Rectal smooth muscle tissue (tissue), 1 donor: ENCODE measurements around the gene MARK3.
"Not testable (repeated sequence)": the region's sequence is repeated elsewhere in the genome, so short reads cannot be mapped to it uniquely, and the experiment has no call there.

ENCODE experiments used
- H3K27ac ChIP-seq: one replicate; pipeline ENCODE4 v1.7.0; 2013; ENCODE audit warnings: low read depth, low read length, inconsistent platforms
- H3K27me3 ChIP-seq: one replicate; pipeline ENCODE4 v1.7.0; 2013; ENCODE audit warnings: low read length; ENCODE audit not compliant: control insufficient read depth, insufficient read depth
- H3K36me3 ChIP-seq: one replicate; pipeline ENCODE4 v1.7.0; 2013; ENCODE audit warnings: low read length; ENCODE audit not compliant: control insufficient read depth, insufficient read depth
- H3K4me1 ChIP-seq: one replicate; pipeline ENCODE4 v1.7.0; 2013; ENCODE audit warnings: low read length; ENCODE audit not compliant: control insufficient read depth, insufficient read depth
- H3K4me3 ChIP-seq: one replicate; pipeline ENCODE4 v1.7.0; 2013; ENCODE audit warnings: low read length
- H3K9ac ChIP-seq: one replicate; pipeline ENCODE4 v1.7.0; 2013; ENCODE audit warnings: low read length

The MARK3 gene

GRCh38 chr14:103519043-103519836, 134.0 kb downstream of the MARK3 start:
- Histone ChIP-seq H3K9ac (no peak overlapping the region), H3K27ac (peak overlapping the region; percentile 90), H3K4me1 (peaks cover 24% of the 10 kb centered on the region), H3K36me3 (peaks cover 4% of the 10 kb centered on the region), H3K4me3 (peak overlapping the region; percentile 83), H3K27me3 (no peaks in the 10 kb centered on the region)

- H3K4me3 ChIP-seq = peak overlapping the region; percentile 83
- no peaks in the 10 kb centered on the region for H3K27me3 ChIP-seq
- peak overlapping the region; percentile 90 for H3K27ac ChIP-seq
- peaks cover 27% of the 10 kb centered on the region for H3K4me1 ChIP-seq
- H3K36me3 ChIP-seq = peaks cover 4% of the 10 kb centered on the region
- no peak overlapping the region for H3K9ac ChIP-seq
These were observed 134.6 kb downstream of the MARK3 start for GRCh38 chr14:103519837-103520212.

- H3K27me3 ChIP-seq = no peaks in the 10 kb centered on the region
- peaks cover 4% of the 10 kb centered on the region for H3K36me3 ChIP-seq
- no peak overlapping the region for H3K9ac ChIP-seq
- H3K27ac ChIP-seq = peak overlapping the region; percentile 90
- H3K4me3 ChIP-seq = peak overlapping the region; percentile 83
- H3K4me1 ChIP-seq = peaks cover 27% of the 10 kb centered on the region
These were observed 135.0 kb downstream of the MARK3 start for GRCh38 chr14:103520269-103520656.

- Histone ChIP-seq H3K27ac (peak overlapping the region; percentile 90), H3K36me3 (peaks cover 4% of the 10 kb centered on the region), H3K4me3 (peak overlapping the region; percentile 83), H3K27me3 (no peaks in the 10 kb centered on the region), H3K9ac (no peak overlapping the region), H3K4me1 (peaks cover 27% of the 10 kb centered on the region)
These were observed 135.6 kb downstream of the MARK3 start for GRCh38 chr14:103520657-103521437.

- Histone ChIP-seq H3K27me3 (no peaks in the 10 kb centered on the region), H3K4me1 (peaks cover 27% of the 10 kb centered on the region), H3K4me3 (peak overlapping the region; percentile 83), H3K27ac (peak overlapping the region; percentile 90), H3K9ac (no peak overlapping the region), H3K36me3 (peaks cover 4% of the 10 kb centered on the region)
These were observed 136.3 kb downstream of the MARK3 start for GRCh38 chr14:103521438-103521950.

GRCh38 chr14:103521951-103522563, 136.8 kb downstream of the MARK3 start:
- Histone ChIP-seq H3K27ac (peak overlapping the region; percentile 90), H3K4me1 (peaks cover 27% of the 10 kb centered on the region), H3K27me3 (no peaks in the 10 kb centered on the region), H3K9ac (peak overlapping the region; percentile 66), H3K4me3 (peak overlapping the region; percentile 83), H3K36me3 (peaks cover 4% of the 10 kb centered on the region)

GRCh38 chr14:103522649-103523574, 137.7 kb downstream of the MARK3 start, which contains the start of gene CKB:
TSS of gene CKB (minus strand) at chr14:103522830. CDS start at chr14:103522493, 337 bp downstream.
- peaks cover 25% of the 10 kb centered on the region for H3K4me1 ChIP-seq
- H3K4me3 ChIP-seq = peak within 1 kb of the TSS; percentile 83
- peak within 1 kb of the TSS; percentile 66 for H3K9ac ChIP-seq
- H3K27ac ChIP-seq = peak within 1 kb of the TSS; percentile 90
- H3K27me3 ChIP-seq = no peaks in the 10 kb centered on the region
- peaks cover 4% of the 10 kb centered on the region for H3K36me3 ChIP-seq

GRCh38 chr14:103523575-103523954, 138.3 kb downstream of the MARK3 start:
- no peak overlapping the region for H3K4me3 ChIP-seq
- H3K4me1 ChIP-seq = peaks cover 24% of the 10 kb centered on the region
- no peak overlapping the region for H3K27ac ChIP-seq
- H3K36me3 ChIP-seq = peaks cover 4% of the 10 kb centered on the region
- H3K27me3 ChIP-seq = no peaks in the 10 kb centered on the region
- no peak overlapping the region for H3K9ac ChIP-seq

- Histone ChIP-seq H3K36me3 (peaks cover 4% of the 10 kb centered on the region), H3K27me3 (no peaks in the 10 kb centered on the region), H3K4me3 (no peak overlapping the region), H3K9ac (no peak overlapping the region), H3K4me1 (peaks cover 18% of the 10 kb centered on the region), H3K27ac (peak overlapping the region; percentile 43)
These were observed 139.1 kb downstream of the MARK3 start for GRCh38 chr14:103524002-103524935.

GRCh38 chr14:103525430-103526246, 140.4 kb downstream of the MARK3 start:
- H3K4me1 ChIP-seq = peaks cover 17% of the 10 kb centered on the region
- not testable (repeated sequence) for H3K36me3 ChIP-seq, H3K4me3 ChIP-seq, H3K27me3 ChIP-seq, H3K9ac ChIP-seq
- H3K27ac ChIP-seq = peak overlapping the region; percentile 84
